ENCODE results near the gene RABEP2. TPM values are rescaled to one million over a fixed set of nuclear protein-coding genes. Genes with fewer than 3 reads are reported as not detected.

The RABEP2 gene
- total RNA-seq, 2 donors from 2014 or later: 16.1 to 19.2 TPM

DNA sequence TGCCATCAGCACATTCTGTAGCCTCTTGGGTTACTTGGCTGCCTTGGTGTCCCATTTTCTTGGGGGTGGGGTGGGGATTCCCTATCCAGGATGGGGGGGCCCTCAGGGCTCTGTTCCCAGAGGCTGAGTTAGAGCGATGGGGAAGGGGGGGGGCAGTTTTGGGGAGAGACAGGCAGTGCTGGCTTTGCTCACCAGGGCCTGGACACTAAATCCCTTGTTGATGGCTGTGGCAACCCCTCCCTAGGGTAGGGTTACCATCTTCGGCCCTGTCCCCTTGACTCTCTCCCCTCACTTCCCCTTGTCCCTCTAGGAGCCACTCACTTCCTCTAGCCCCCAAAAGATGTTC is 47.4 kb downstream of the RABEP2 start:
- TF ChIP-seq, protein P1, sequence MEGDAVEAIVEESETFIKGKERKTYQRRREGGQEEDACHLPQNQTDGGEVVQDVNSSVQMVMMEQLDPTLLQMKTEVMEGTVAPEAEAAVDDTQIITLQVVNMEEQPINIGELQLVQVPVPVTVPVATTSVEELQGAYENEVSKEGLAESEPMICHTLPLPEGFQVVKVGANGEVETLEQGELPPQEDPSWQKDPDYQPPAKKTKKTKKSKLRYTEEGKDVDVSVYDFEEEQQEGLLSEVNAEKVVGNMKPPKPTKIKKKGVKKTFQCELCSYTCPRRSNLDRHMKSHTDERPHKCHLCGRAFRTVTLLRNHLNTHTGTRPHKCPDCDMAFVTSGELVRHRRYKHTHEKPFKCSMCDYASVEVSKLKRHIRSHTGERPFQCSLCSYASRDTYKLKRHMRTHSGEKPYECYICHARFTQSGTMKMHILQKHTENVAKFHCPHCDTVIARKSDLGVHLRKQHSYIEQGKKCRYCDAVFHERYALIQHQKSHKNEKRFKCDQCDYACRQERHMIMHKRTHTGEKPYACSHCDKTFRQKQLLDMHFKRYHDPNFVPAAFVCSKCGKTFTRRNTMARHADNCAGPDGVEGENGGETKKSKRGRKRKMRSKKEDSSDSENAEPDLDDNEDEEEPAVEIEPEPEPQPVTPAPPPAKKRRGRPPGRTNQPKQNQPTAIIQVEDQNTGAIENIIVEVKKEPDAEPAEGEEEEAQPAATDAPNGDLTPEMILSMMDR (conservative IDR thresholded peaks at IDR 0.05): no peak
- H3K9me3 Mint-ChIP-seq: no peaks in the 10 kb centered on the region
- Histone ChIP-seq H3K9me3 (ENCODE audit: control insufficient read depth, low read length) (no peaks in the 10 kb centered on the region), H3K27me3 (ENCODE audit: control insufficient read depth, insufficient read depth, low read length, poor library complexity, severe bottlenecking) (peaks cover 13% of the 10 kb centered on the region), H3K27ac (ENCODE audit: low read depth, low read length) (no peak overlapping the region), H3K4me3 (ENCODE audit: low read length) (no peak overlapping the region), H3K4me1 (ENCODE audit: control insufficient read depth, insufficient read depth, low read length) (peaks cover 3% of the 10 kb centered on the region), H3K36me3 (ENCODE audit: control insufficient read depth, insufficient read depth, low read length) (peaks cover 12% of the 10 kb centered on the region), H3K9ac (ENCODE audit: extremely low read depth, low read length, poor library complexity, severe bottlenecking) (no peak overlapping the region)
- H3K27me3 Mint-ChIP-seq (ENCODE audit: insufficient read depth): peaks cover 22% of the 10 kb centered on the region
- H3K36me3 Mint-ChIP-seq (ENCODE audit: low read depth): peaks cover 16% of the 10 kb centered on the region
- no peak for DNase-seq
- H3K4me1 Mint-ChIP-seq: peaks cover 10% of the 10 kb centered on the region
- H3K27ac Mint-ChIP-seq: no peak overlapping the region
- WGBS, 2 experiments (ENCODE audit: insufficient coverage in 1 of 2, insufficient read length in 1 of 2): 84% methylated on average over 2 of the region's 2 CpGs; no CpG with 5 or more reads in 1 of the 2 experiments
- no peak overlapping the region for H3K4me3 Mint-ChIP-seq

DNA sequence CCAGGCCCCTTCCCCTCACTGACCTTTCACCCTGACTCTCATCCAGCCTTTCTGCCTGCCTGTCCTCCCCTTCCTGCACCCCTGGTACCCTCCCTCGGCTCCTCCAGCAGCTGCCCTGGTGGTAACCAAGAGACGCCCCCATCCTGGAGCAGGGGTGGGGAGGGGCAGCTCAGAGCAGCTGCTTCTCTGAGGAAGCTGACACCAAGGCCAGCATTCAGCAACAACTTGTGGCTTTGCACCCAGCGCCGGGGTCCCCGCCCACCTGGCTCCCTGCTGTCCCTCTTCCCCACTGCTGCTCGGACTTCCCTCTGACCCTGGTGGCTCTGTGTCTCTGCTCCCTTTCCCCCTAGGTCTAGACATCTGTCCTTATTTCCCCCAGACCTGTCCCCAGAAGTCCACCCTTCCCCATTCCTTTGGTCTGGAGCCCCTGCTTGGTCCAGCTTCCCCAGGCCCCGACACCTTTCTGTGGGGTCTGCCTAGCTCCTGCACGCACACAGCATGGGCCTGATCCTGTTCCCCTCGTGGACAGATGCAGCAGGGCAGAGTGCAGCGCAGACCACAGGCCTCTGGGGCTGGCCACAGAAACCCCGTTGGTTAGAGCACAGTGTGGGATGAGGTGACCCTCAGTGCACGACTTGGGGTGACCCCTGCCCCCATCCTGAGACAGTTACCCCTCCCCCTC is 47.9 kb downstream of the RABEP2 start:
- no peak overlapping the region for H3K9ac ChIP-seq (ENCODE audit: extremely low read depth, low read length, poor library complexity, severe bottlenecking)
- peaks cover 13% of the 10 kb centered on the region for H3K27me3 ChIP-seq (ENCODE audit: control insufficient read depth, insufficient read depth, low read length, poor library complexity, severe bottlenecking)
- H3K36me3 ChIP-seq (ENCODE audit: control insufficient read depth, insufficient read depth, low read length): peaks cover 12% of the 10 kb centered on the region
- DNase-seq: no peak
- peaks cover 10% of the 10 kb centered on the region for H3K4me1 Mint-ChIP-seq
- peaks cover 18% of the 10 kb centered on the region for H3K27me3 Mint-ChIP-seq (ENCODE audit: insufficient read depth)
- H3K4me3 ChIP-seq (ENCODE audit: low read length): no peak overlapping the region
- TF ChIP-seq, protein P1 (conservative IDR thresholded peaks at IDR 0.05): peak; percentile 13
- peaks cover 3% of the 10 kb centered on the region for H3K4me1 ChIP-seq (ENCODE audit: control insufficient read depth, insufficient read depth, low read length)
- no peaks in the 10 kb centered on the region for H3K9me3 Mint-ChIP-seq
- H3K4me3 Mint-ChIP-seq: no peak overlapping the region
- peaks cover 19% of the 10 kb centered on the region for H3K36me3 Mint-ChIP-seq (ENCODE audit: low read depth)
- no peak overlapping the region for H3K27ac Mint-ChIP-seq
- H3K9me3 ChIP-seq (ENCODE audit: control insufficient read depth, low read length): no peaks in the 10 kb centered on the region
- peak overlapping the region; percentile 38 for H3K27ac ChIP-seq (ENCODE audit: low read depth, low read length)
- 68 to 72% methylated on average over 7 to 12 of the region's 12 CpGs for WGBS, 2 experiments (ENCODE audit: insufficient coverage in 1 of 2, insufficient read length in 1 of 2)

DNA sequence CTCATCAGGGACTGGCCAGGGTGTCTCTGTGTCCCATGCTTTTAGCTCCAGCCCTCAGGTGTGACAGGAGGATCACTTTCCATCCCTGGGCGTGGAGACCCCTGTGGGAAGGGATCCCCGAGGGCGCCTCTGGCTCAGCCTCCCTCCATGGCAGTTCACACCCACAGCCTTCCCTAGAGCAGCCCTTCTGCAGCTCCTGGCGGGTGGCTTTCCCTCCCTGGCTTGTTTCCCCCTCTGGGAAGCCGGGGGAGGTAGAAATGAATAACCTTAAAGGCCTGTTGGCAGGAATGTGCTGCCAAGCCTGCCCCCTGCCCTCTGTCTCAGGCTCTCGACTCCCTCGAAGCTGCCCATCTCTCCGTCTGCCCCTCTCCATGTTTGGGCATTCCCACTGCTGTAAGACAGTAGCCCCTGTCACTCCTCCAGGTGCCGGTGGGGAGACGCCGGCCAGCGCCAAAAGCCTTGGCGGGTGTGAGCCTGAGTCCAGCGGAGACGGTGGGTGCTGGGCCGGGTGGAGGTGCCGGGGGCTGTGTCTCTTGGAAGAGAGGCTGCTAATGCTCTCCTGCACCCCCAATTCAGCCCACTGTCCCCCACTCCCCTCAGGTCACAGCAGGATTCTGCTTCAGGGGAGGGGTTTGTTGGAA is 48.9 kb downstream of the RABEP2 start:
- Histone ChIP-seq H3K9me3 (ENCODE audit: control insufficient read depth, low read length) (no peaks in the 10 kb centered on the region), H3K4me1 (ENCODE audit: control insufficient read depth, insufficient read depth, low read length) (peaks cover 3% of the 10 kb centered on the region), H3K4me3 (ENCODE audit: low read length) (no peak overlapping the region), H3K27ac (ENCODE audit: low read depth, low read length) (peak overlapping the region; percentile 44), H3K9ac (ENCODE audit: extremely low read depth, low read length, poor library complexity, severe bottlenecking) (no peak overlapping the region), H3K27me3 (ENCODE audit: control insufficient read depth, insufficient read depth, low read length, poor library complexity, severe bottlenecking) (peaks cover 9% of the 10 kb centered on the region), H3K36me3 (ENCODE audit: control insufficient read depth, insufficient read depth, low read length) (peaks cover 15% of the 10 kb centered on the region)
- Mint-ChIP-seq H3K27me3 (ENCODE audit: insufficient read depth) (peaks cover 11% of the 10 kb centered on the region), H3K27ac (no peak overlapping the region), H3K4me1 (peaks cover 10% of the 10 kb centered on the region), H3K4me3 (no peak overlapping the region), H3K36me3 (ENCODE audit: low read depth) (peaks cover 19% of the 10 kb centered on the region), H3K9me3 (no peaks in the 10 kb centered on the region)
- no peak for DNase-seq
- TF ChIP-seq, protein P1 (conservative IDR thresholded peaks at IDR 0.05): no peak
- WGBS, 2 experiments (ENCODE audit: insufficient coverage in 1 of 2, insufficient read length in 1 of 2): 79 to 89% methylated on average over 5 to 17 of the region's 17 CpGs

Measured in endodermal cell (in vitro differentiated cells).